CD4-positive, alpha-beta T cell (primary cell): ENCODE data around the gene DAND5. TPM values are rescaled to one million over a fixed set of nuclear protein-coding genes. Genes with fewer than 3 reads are reported as not detected.

ENCODE experiments used
- ATAC-seq: fragments of 200-7000 bp; cut with Tn5 transposase; one replicate; pipeline ENCODE4 v1.10.0; 2022; ENCODE audit warnings: mild to moderate bottlenecking; ENCODE audit not compliant: poor library complexity
- CTCF ChIA-PET: fragments of 350-600 bp; sonication (Branson Sonifier 250); formaldehyde crosslinking; loops from one replicate; lab custom pipeline; 2021; ENCODE audit warnings: antibody characterized with exemption, inconsistent platforms; lab: Charles Lee
- POLR2A ChIA-PET: fragments of 350-600 bp; sonication (Branson Sonifier 250); formaldehyde crosslinking; loops from one replicate; lab custom pipeline; 2021; ENCODE audit warnings: antibody characterized with exemption, inconsistent platforms; lab: Charles Lee
- DNase-seq, 14 experiments: peaks; one replicate each; pipeline ENCODE4 v3.0.0-alpha.2; 2013 to 2020; ENCODE audit warnings: mixed read lengths in 2 of 14
- H3K27ac ChIP-seq, 2 donors: one replicate each; pipeline versions ENCODE4 v1.5.1 to v1.7.0; 2013; ENCODE audit warnings: low read length in 2 of 2, low read depth in 1 of 2, mild to moderate bottlenecking in 1 of 2
- H3K27me3 ChIP-seq, 2 experiments: 1 replicate in 1 of 2; 2 replicates in 1 of 2; pipeline versions ENCODE4 v1.6.1 to v1.7.0; 2013; ENCODE audit warnings: low read length in 2 of 2, control low read depth in 1 of 2, mild to moderate bottlenecking in 1 of 2, moderate library complexity in 1 of 2; ENCODE audit not compliant: insufficient read depth in 2 of 2, control insufficient read depth in 1 of 2
- H3K36me3 ChIP-seq: one replicate; pipeline ENCODE4 v1.6.1; 2013; ENCODE audit warnings: low read length, control low read depth; ENCODE audit not compliant: insufficient read depth
- H3K4me1 ChIP-seq: one replicate; pipeline ENCODE4 v1.6.1; 2013; ENCODE audit warnings: low read length, control low read depth; ENCODE audit not compliant: insufficient read depth
- H3K4me3 ChIP-seq: one replicate; pipeline ENCODE4 v1.5.1; 2013; ENCODE audit warnings: mild to moderate bottlenecking, low read length, moderate library complexity
- H3K9me3 ChIP-seq, 2 experiments: 1 replicate in 1 of 2; 2 replicates in 1 of 2; pipeline versions ENCODE4 v1.6.1 to v1.7.0; 2013; ENCODE audit warnings: low read length in 2 of 2, mild to moderate bottlenecking in 2 of 2, control low read depth in 1 of 2, moderate library complexity in 1 of 2; ENCODE audit not compliant: control insufficient read depth in 1 of 2, insufficient read depth in 1 of 2
- H3K27ac Mint-ChIP-seq: one replicate; pipeline ENCODE4 v1.8.0; 2020; ENCODE audit warnings: mixed read lengths
- H3K27me3 Mint-ChIP-seq: one replicate; pipeline ENCODE4 v1.8.0; 2021; ENCODE audit warnings: mixed read lengths
- H3K36me3 Mint-ChIP-seq: one replicate; pipeline ENCODE4 v1.8.0; 2021; ENCODE audit warnings: low read depth, mixed read lengths
- H3K4me1 Mint-ChIP-seq: one replicate; pipeline ENCODE4 v1.8.0; 2021; ENCODE audit warnings: low read depth, mixed read lengths
- H3K4me3 Mint-ChIP-seq: one replicate; pipeline ENCODE4 v1.8.0; 2020; ENCODE audit warnings: mild to moderate bottlenecking, mixed read lengths
- H3K9me3 Mint-ChIP-seq: one replicate; pipeline ENCODE4 v1.8.0; 2020; ENCODE audit warnings: mixed read lengths
- CTCF ChIP-seq: fragments of 200-600 bp; IDR thresholded peaks from one replicate; pipeline ENCODE4 v1.8.0; 2022; ENCODE audit warnings: antibody characterized with exemption, mild to moderate bottlenecking
- intact Hi-C, 2 experiments: fragments of 100-400 bp; cut with DNase I in 1 of 2; cut with micrococcal nuclease in 1 of 2; formaldehyde crosslinking; loops; one replicate each; pipeline versions ENCODE4 v1.15.1 to v1.9.0; 2023 to 2025; cut with DNase I, micrococcal nuclease
- total RNA-seq, 174 experiments: library from RNA in 2 of 174; stranded (reverse) in 2 of 174; gene quantifications; one replicate each; pipeline ENCODE4 v1.2.3 and lab custom pipeline; 2021 to 2026

Gene DAND5
- total RNA-seq, 2 experiments from 2014 or later, result not detected

- ATAC-seq (peak; percentile 68), DNase-seq (peak; percentile 27 to 81 (median 56))
- H3K9me3 ChIP-seq, result no peaks in the 10 kb centered on the region
- Mint-ChIP-seq H3K36me3 (peaks cover 4% of the 10 kb centered on the region), H3K9me3 (no peaks in the 10 kb centered on the region), H3K27ac (peak within 1 kb of the TSS; percentile 57), H3K27me3 (peaks cover 6% of the 10 kb centered on the region), H3K4me3 (peak within 1 kb of the TSS; percentile 94), H3K4me1 (peaks cover 10% of the 10 kb centered on the region)
- no peak within 1 kb of the TSS for H3K27ac ChIP-seq
- H3K4me1 ChIP-seq, result peaks cover 15% of the 10 kb centered on the region
- intact Hi-C loops, result no loop called here
- H3K36me3 ChIP-seq, result no peaks in the 10 kb centered on the region
- H3K27me3 ChIP-seq, result no peaks in the 10 kb centered on the region
- peak within 1 kb of the TSS; percentile 55 for H3K4me3 ChIP-seq
- CTCF ChIA-PET, result no interaction called here
- no peak for TF ChIP-seq CTCF
- POLR2A ChIA-PET, result no interaction called here
These were observed 25.6 kb downstream of the DAND5 start, which contains the start of gene NFIX for GRCh38 chr19:12994701-12995595. Gene NFIX, plus strand, starts transcription at chr19:12995475. Its CDS starts 363 bp downstream, at chr19:12995838.

GRCh38 chr19:12995596-12996405, 26.4 kb downstream of the DAND5 start:
- H3K4me1 ChIP-seq, result peaks cover 15% of the 10 kb centered on the region
- TF ChIP-seq CTCF, result no peak
- Mint-ChIP-seq H3K27me3 (peaks cover 6% of the 10 kb centered on the region), H3K4me3 (peak overlapping the region; percentile 88), H3K27ac (no peak overlapping the region), H3K4me1 (peaks cover 10% of the 10 kb centered on the region), H3K36me3 (peaks cover 4% of the 10 kb centered on the region), H3K9me3 (no peaks in the 10 kb centered on the region)
- POLR2A ChIA-PET, result no interaction called here
- H3K36me3 ChIP-seq, result no peaks in the 10 kb centered on the region
- H3K9me3 ChIP-seq, result no peaks in the 10 kb centered on the region
- peak overlapping the region; percentile 47 for H3K4me3 ChIP-seq
- CTCF ChIA-PET, result interaction anchor here (1.0 kb wide), 1 partner anchor 66 kb away, joined by 4 read pairs; no protein-coding TSS in a partner anchor
- ATAC-seq, result peak; percentile 26
- no peaks in the 10 kb centered on the region for H3K27me3 ChIP-seq
- DNase-seq, result peak in 3 of 14 experiments; percentile 16 to 47 (median 37)
- intact Hi-C loops, result no loop called here
- H3K27ac ChIP-seq, result no peak overlapping the region

- intact Hi-C loops, result no loop called here
- Mint-ChIP-seq H3K9me3 (no peaks in the 10 kb centered on the region), H3K4me3 (peak overlapping the region; percentile 81), H3K27me3 (peaks cover 6% of the 10 kb centered on the region), H3K27ac (no peak overlapping the region), H3K36me3 (peaks cover 4% of the 10 kb centered on the region), H3K4me1 (peaks cover 10% of the 10 kb centered on the region)
- DNase-seq (no peak), ATAC-seq (no peak)
- H3K9me3 ChIP-seq, result no peaks in the 10 kb centered on the region
- POLR2A ChIA-PET, result no interaction called here
- no peaks in the 10 kb centered on the region for H3K36me3 ChIP-seq
- no peak overlapping the region for H3K27ac ChIP-seq
- H3K27me3 ChIP-seq, result no peaks in the 10 kb centered on the region
- H3K4me1 ChIP-seq, result peaks cover 15% of the 10 kb centered on the region
- TF ChIP-seq CTCF, result no peak
- no peak overlapping the region for H3K4me3 ChIP-seq
- CTCF ChIA-PET, result interaction anchor here (1.0 to 1.3 kb wide), 2 partner anchors 31 to 65 kb away, joined by 3 to 4 read pairs; no protein-coding TSS in a partner anchor
These were observed 27.2 kb downstream of the DAND5 start for GRCh38 chr19:12996406-12997094.
